HG02588 (cell line): ENCODE data around the gene CHEK1.
"Not testable (repeated sequence)": the region's sequence is repeated elsewhere in the genome, so short reads cannot be mapped to it uniquely, and the experiment has no call there.

ENCODE experiments used
- ATAC-seq: cut with Tn5 transposase; IDR thresholded peaks from one replicate; pipeline ENCODE4 v1.9.1; 2021; ENCODE audit warnings: mild to moderate bottlenecking, moderate library complexity; ENCODE audit not compliant: unreplicated experiment

CHEK1 gene

DNA sequence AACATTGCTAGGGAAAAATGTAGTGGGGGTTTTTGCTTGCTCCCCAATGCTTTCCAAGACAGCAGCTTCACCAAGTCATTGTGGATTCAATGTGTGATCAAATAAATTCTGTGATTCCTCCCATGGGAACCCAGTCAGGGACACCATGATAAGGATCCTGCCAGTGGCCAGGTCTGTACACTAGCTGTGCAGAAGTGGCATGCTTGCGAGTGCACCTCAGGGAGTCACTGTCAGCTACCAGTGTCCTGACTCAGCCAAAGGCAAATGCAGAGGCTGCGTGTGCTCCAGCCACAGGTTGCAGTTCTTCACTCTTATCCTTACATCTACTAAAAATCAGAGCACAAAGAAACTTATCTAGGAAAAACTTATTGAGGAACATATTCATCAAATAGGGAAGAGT is 65.0 kb downstream of the CHEK1 start:
- no peak for ATAC-seq

DNA sequence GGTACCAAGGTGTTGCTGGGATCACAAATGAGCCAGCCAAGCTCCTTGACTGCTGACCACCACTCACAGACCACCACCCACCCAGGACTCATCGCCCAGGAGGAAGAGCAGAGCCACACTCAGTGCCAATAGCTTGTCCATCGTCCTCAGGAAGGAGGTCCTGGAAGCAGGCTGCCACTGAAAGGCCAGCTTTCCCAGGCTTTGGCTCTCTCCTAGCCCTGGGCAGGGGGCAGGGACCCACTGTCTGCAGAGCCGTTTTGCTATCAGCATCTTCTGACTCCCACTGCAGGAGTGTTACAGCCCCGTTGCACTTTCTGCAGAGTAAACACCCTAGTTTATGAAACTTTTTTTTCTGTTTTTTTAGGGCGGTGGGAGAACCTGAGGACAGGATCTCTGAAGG is 67.9 kb downstream of the CHEK1 start:
- no peak for ATAC-seq

- no peak for ATAC-seq
Observed at GRCh38 chr11:125694951-125695350, 70.0 kb downstream of the CHEK1 start.

DNA sequence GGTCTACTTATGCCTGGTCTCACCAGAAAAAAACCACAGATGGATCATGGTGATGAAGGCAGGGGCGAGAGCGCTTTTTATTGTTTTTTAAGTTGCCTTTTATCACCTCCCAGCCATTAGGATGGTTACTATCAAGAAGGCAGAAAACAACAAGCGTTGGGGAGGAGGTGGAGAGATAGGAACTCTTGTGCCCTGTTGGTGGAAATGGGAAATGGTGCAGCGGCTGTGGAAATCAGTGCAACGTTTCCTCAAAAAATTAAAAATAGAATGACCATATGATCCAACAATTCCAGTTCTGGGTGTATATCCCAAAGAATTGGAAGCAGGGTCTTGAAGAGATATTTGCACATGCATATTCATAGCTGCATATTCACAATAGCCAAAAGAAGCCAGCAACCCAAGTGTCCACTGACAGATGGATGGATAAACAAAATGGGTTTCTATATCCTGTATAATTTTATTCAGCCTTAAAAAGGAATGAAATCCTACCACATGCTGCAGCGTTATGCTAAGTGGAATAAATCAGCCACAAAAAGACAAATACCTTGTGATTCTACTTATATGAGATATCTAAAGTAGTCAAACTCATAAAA is 76.2 kb downstream of the CHEK1 start:
- no peak for ATAC-seq

DNA sequence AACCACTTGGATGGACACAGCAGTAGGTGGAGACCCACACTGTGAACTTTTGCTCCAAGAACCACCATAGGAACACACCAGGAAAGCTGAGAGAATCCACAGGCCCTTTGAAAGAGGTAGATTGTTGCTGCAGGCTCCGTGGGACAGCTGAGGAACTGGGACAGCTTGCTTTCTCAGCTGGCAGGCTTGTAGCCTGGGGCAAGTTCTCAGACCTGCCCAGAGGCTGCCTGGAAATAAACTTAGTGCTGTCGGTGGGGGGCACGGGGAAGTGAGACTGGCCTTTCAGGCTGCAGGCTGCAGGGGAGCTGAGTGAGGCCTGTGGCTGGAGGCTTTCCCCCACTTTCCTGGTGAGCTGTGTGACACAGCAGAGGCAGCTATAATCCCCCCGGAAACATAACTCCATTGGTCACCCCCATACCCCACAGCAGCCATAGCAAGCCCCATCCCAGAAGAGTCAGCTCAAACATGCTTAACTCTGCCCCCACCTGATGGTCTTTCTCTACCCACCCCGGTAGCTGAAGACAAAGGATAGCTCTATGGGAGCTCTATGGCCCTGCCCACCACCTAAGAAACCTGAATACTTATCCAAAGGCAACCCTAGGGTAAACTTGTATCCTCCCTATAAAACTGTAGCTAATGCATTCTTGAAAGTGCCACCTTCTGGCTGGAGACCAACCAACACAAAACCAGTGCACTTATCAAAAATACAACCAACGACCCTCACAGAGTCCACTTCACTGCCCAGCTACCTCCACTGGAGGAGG is 77.1 kb downstream of the CHEK1 start:
- no peak for ATAC-seq

- not testable (repeated sequence) for ATAC-seq
Observed at GRCh38 chr11:125704686-125705085, 79.7 kb downstream of the CHEK1 start.

- no peak for ATAC-seq
Observed at GRCh38 chr11:125720781-125721180, 95.8 kb downstream of the CHEK1 start.

DNA sequence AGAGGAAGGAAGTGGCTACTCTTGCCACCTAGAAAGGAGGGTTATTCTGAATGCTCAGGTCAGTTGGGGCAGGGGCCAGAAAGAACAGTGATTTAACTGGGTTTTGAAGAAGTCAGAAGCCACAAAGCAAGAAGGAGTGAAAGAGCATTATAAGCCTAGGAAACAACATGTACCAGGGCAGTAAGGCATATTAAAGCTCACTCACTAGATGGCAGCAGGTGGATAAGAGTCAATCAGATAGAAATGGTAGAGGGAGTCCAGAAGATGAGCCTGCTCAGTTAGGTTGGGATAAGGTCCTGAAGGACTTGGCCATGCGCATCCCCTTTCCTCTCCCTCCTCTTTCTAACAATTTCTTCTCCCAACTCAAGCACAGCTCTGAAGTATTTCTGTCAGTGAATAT is 99.2 kb downstream of the CHEK1 start:
- ATAC-seq = no peak
